ENCODE results near the gene LAD1.
A peak's percentile ranks its signal among the peaks of the same experiment; 100 is the strongest.

DNA sequence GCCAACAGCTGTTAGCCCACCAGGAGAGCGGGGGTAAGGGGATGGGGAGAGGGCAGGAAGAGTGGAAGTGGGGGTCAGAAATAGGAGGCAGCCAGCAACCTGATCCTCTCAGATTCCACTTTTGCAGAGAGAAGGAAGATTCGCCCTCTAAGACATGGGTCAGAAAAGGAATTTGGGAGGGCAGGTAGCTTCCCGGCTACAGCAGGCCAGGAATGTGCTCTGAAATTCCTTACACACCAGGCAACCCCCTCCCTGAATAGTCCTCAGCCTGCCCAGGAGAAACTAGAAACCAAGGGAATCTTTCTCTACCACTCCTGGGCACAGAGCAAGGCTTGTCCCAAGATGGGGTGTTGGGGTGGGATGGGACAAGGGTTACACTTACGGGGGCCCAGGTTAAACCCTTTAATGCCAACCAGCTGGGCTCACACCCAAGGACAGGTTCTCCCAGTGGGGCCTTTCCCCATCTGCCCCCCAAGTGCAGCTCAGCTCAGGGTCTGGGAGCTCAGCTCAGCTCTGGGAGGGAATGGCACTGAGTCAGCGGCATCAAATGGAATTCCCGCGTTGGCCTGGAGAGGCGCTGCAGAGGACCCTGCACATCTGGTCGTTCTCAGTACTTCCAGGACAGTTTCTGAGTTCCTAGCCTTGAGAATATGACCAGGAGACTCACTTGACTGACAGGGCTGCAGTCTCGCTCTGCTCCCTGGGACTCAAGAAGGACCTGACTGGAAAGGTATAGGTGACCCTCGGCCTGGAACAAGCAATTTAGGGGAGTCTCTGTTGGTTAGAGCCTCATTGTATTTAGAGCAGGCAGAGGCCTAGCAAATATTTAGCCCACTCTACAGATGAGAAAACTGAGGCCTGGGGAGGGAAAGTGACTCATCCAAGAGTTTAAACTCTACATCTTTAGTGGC, 22.4 kb downstream of the LAD1 start:
- TF ChIP-seq KDM1A (IDR thresholded peaks at IDR 0.05): peak in 1 of 2 experiments; percentile 24; a peak in 1 of 4 replicates
- no peak for TF ChIP-seq ARID3A (IDR thresholded peaks at IDR 0.05; ENCODE audit: borderline replicate concordance, low read depth, low read length)
- no peak for TF ChIP-seq ZFX (CRISPR knock-in tag; IDR thresholded peaks at IDR 0.05)
- TF ChIP-seq ELF4 (CRISPR knock-in tag; IDR thresholded peaks at IDR 0.05): no peak

All from K562 (cell line).